ENCODE results near the gene SORD. TPM values are rescaled to one million over a fixed set of nuclear protein-coding genes. Genes with fewer than 3 reads are reported as not detected.
A peak's percentile ranks its signal among the peaks of the same experiment; 100 is the strongest.

SORD gene
- total RNA-seq, 1 donor from 2014 or later, result 3.6 TPM

- DNase-seq, result peak; percentile 95
Observed at GRCh38 chr15:45118131-45118588, 95.2 kb downstream of the SORD start.

GRCh38 chr15:45118996-45119395 is 96.0 kb downstream of the SORD start:
- DNase-seq, result no peak

- DNase-seq, result no peak
Observed at GRCh38 chr15:45120081-45120972, 97.3 kb downstream of the SORD start.

GRCh38 chr15:45121020-45121419 is 98.0 kb downstream of the SORD start:
- DNase-seq, result no peak

- DNase-seq, result peak; percentile 57
Observed at GRCh38 chr15:45121706-45122417, 98.9 kb downstream of the SORD start.

GRCh38 chr15:45122719-45123118 is 99.7 kb downstream of the SORD start:
- no peak for DNase-seq

GRCh38 chr15:45123397-45123796 is 100.4 kb downstream of the SORD start:
- DNase-seq, result no peak

- peak; percentile 63 for DNase-seq
Observed at GRCh38 chr15:45126535-45127158, 103.7 kb downstream of the SORD start.

Other genes starting within 250 kb of the SORD start
- not detected in 2 replicates for gene TERB2, start 66.5 kb upstream of the SORD start, total RNA-seq
- gene DUOX2, start 91.0 kb downstream of the SORD start, total RNA-seq, result not detected in 2 replicates
- gene DUOXA2, start 91.1 kb downstream of the SORD start, total RNA-seq, result not detected in 2 replicates
- not detected in 2 replicates for gene DUOXA1, start 106.7 kb downstream of the SORD start, total RNA-seq
- gene DUOX1, start 106.8 kb downstream of the SORD start, total RNA-seq, result not detected in 2 replicates
- 1.8 and 3.7 TPM in 2 replicates for gene SHF, start 164.8 kb downstream of the SORD start, total RNA-seq
- not detected in 2 replicates for gene SLC28A2, start 229.0 kb downstream of the SORD start, total RNA-seq